ENCODE results near the gene PCDHGC5. TPM values are rescaled to one million over a fixed set of nuclear protein-coding genes. Genes with fewer than 3 reads are reported as not detected.

PCDHGC5 gene
- total and polyA plus RNA-seq, 2 donors (not counting 3 experiments of a cell fraction or from before 2014, with no cell fraction given): 0.21 to 1.2 TPM

- DNase-seq (ENCODE audit: low read depth, low spot score): peak; percentile 73
- H3K4me1 ChIP-seq (ENCODE audit: control insufficient read depth, extremely low read depth, insufficient read depth, low read length): peaks cover 23% of the 10 kb centered on the region
- POLR2A ChIA-PET: interaction anchor here (0.8 kb wide), 1 partner anchor 79 kb away, joined by 5 read pairs; the partner anchor contains the start of gene PCDHGA12
- peak overlapping the region in 2 of 3 experiments; percentile 18 to 26 for H3K4me3 ChIP-seq (replicated peaks in 1 of 3; ENCODE audit: insufficient read depth in 1 of 3, low read depth in 1 of 3, low read length in 3 of 3)
- peak overlapping the region; percentile 16 for H3K27ac ChIP-seq (ENCODE audit: insufficient read depth, low read depth, low read length)
- peaks cover 0 to 8% of the 10 kb centered on the region in 2 experiments for H3K36me3 ChIP-seq (ENCODE audit: control insufficient read depth in 2 of 2, extremely low read depth in 1 of 2, insufficient read depth in 2 of 2, low read length in 2 of 2)
- no peaks in the 10 kb centered on the region for H3K27me3 ChIP-seq (ENCODE audit: control insufficient read depth in 2 of 2, insufficient read depth in 2 of 2, low read length in 2 of 2)
- H3K9me3 ChIP-seq (replicated peaks; ENCODE audit: control insufficient read depth, insufficient read depth, low read length): no peaks in the 10 kb centered on the region
- peak overlapping the region; percentile 52 for H2AFZ ChIP-seq (ENCODE audit: low read depth, low read length)
- no peaks in the 10 kb centered on the region for H3K9me1 ChIP-seq (replicated peaks; ENCODE audit: control insufficient read depth, extremely low read depth, insufficient read depth, low read length)
- intact Hi-C loops (cut with micrococcal nuclease): loop anchor here (1.0 to 2.0 kb wide), 2 partner anchors 24 to 48 kb away; partner anchors contain the start of gene PCDHGC4
- FAIRE-seq: peak; percentile 78
- peak overlapping the region; percentile 13 for H3K4me2 ChIP-seq (ENCODE audit: insufficient read depth, low read length)
- TF ChIP-seq EZH2 (IDR thresholded peaks at IDR 0.05; ENCODE audit: borderline replicate concordance, low read depth, low read length, severe bottlenecking) (no peak), MYC (IDR thresholded peaks at IDR 0.05; ENCODE audit: low read depth, low read length) (no peak), MAX (IDR thresholded peaks at IDR 0.05; ENCODE audit: insufficient read depth, insufficient read length) (no peak), FOS (IDR thresholded peaks at IDR 0.05; ENCODE audit: borderline replicate concordance, insufficient read depth, low read length) (peak; percentile 38)
- no TSS peak for BruUV-seq (replicated peaks)
- H3K79me2 ChIP-seq (ENCODE audit: control insufficient read depth, insufficient read depth, low read length): no peaks in the 10 kb centered on the region
- CTCF ChIA-PET: interaction anchor here (0.9 to 9.8 kb wide), 10 partner anchors 13 to 91 kb away, joined by 3 to 158 read pairs (median 6); partner anchors contain the start of genes PCDHGA11, PCDHGA12, PCDHGB7 and PCDHGC3
- dilution Hi-C loops (cut with MboI; ENCODE audit: extremely low pct_ligation_motif_present, low sequenced_read_pairs): no loop called here
- H4K20me1 ChIP-seq (replicated peaks; ENCODE audit: control insufficient read depth, extremely low read depth, insufficient read depth, low read length): no peaks in the 10 kb centered on the region
- no peak overlapping the region for H3K9ac ChIP-seq (replicated peaks; ENCODE audit: extremely low read depth, insufficient read depth, low read length)
These were observed 20.1 kb downstream of the PCDHGC5 start for GRCh38 chr5:141508798-141509611.

- intact Hi-C loops (cut with micrococcal nuclease): no loop called here
- Histone ChIP-seq H3K27me3 (ENCODE audit: control insufficient read depth in 2 of 2, insufficient read depth in 2 of 2, low read length in 2 of 2) (no peaks in the 10 kb centered on the region), H3K4me2 (ENCODE audit: insufficient read depth, low read length) (no peak overlapping the region), H3K4me3 (replicated peaks in 1 of 3; ENCODE audit: insufficient read depth in 1 of 3, low read depth in 1 of 3, low read length in 3 of 3) (no peak overlapping the region), H2AFZ (ENCODE audit: low read depth, low read length) (no peak overlapping the region), H3K9me3 (replicated peaks; ENCODE audit: control insufficient read depth, insufficient read depth, low read length) (no peaks in the 10 kb centered on the region), H3K4me1 (ENCODE audit: control insufficient read depth, extremely low read depth, insufficient read depth, low read length) (peaks cover 31% of the 10 kb centered on the region), H3K79me2 (ENCODE audit: control insufficient read depth, insufficient read depth, low read length) (no peaks in the 10 kb centered on the region), H3K27ac (ENCODE audit: insufficient read depth, low read depth, low read length) (no peak overlapping the region), H3K36me3 (ENCODE audit: control insufficient read depth in 2 of 2, extremely low read depth in 1 of 2, insufficient read depth in 2 of 2, low read length in 2 of 2) (peaks cover 0 to 8% of the 10 kb centered on the region in 2 experiments), H3K9me1 (replicated peaks; ENCODE audit: control insufficient read depth, extremely low read depth, insufficient read depth, low read length) (no peaks in the 10 kb centered on the region), H3K9ac (replicated peaks; ENCODE audit: extremely low read depth, insufficient read depth, low read length) (no peak overlapping the region), H4K20me1 (replicated peaks; ENCODE audit: control insufficient read depth, extremely low read depth, insufficient read depth, low read length) (no peaks in the 10 kb centered on the region)
- ChIA-PET POLR2A (no interaction called here), CTCF (interaction anchor here (0.7 to 9.8 kb wide), 9 partner anchors 12 to 93 kb away, joined by 3 to 158 read pairs (median 7); partner anchors contain the start of genes PCDHGA11, PCDHGA12, PCDHGB7 and PCDHGC3)
- TF ChIP-seq EZH2 (IDR thresholded peaks at IDR 0.05; ENCODE audit: borderline replicate concordance, low read depth, low read length, severe bottlenecking): no peak
- TF ChIP-seq MYC (IDR thresholded peaks at IDR 0.05; ENCODE audit: low read depth, low read length): no peak
- TF ChIP-seq FOS (IDR thresholded peaks at IDR 0.05; ENCODE audit: borderline replicate concordance, insufficient read depth, low read length): no peak
- TF ChIP-seq POLR2A (IDR thresholded peaks at IDR 0.05; ENCODE audit: low read depth, low read length): no peak
- no peak for TF ChIP-seq GATA2 (IDR thresholded peaks at IDR 0.05; ENCODE audit: insufficient read depth, insufficient read length, low read depth, low read length)
- TF ChIP-seq CTCF (IDR thresholded peaks at IDR 0.05; ENCODE audit: extremely low read depth in 1 of 2, insufficient read depth in 1 of 2, low read depth in 1 of 2, low read length in 2 of 2): no peak
- TF ChIP-seq POLR2AphosphoS5 (IDR thresholded peaks at IDR 0.05; ENCODE audit: insufficient read depth, low read depth, low read length): no peak
- TF ChIP-seq MAX (IDR thresholded peaks at IDR 0.05; ENCODE audit: insufficient read depth, insufficient read length): no peak
- TF ChIP-seq JUN (IDR thresholded peaks at IDR 0.05; ENCODE audit: borderline replicate concordance, insufficient read depth, insufficient read length, low read depth): no peak
- dilution Hi-C loops (cut with MboI; ENCODE audit: extremely low pct_ligation_motif_present, low sequenced_read_pairs): no loop called here
- BruUV-seq (replicated peaks): no TSS peak
- FAIRE-seq: no peak
- DNase-seq (ENCODE audit: low read depth, low spot score): no peak
These were observed 21.3 kb downstream of the PCDHGC5 start for GRCh38 chr5:141510160-141510559.
